HepG2 (cell line): ENCODE results near the gene ERMP1.

ENCODE experiments used
- GLI4 ChIP-seq: sonication (generic); formaldehyde crosslinking; IDR thresholded peaks from 2 replicates; pipeline ENCODE4 v1.5.1; 2020; ENCODE audit warnings: missing genetic modification reagents, mild to moderate bottlenecking, moderate library complexity, borderline replicate concordance
- POLR2A ChIP-seq, 2 experiments: IDR thresholded peaks; 2 replicates each; pipeline ENCODE4 v1.6.1; 2011; ENCODE audit warnings: low read depth in 2 of 2, low read length in 2 of 2, mild to moderate bottlenecking in 1 of 2, moderate library complexity in 1 of 2; ENCODE audit not compliant: insufficient read depth in 1 of 2
- POLR2AphosphoS5 ChIP-seq: IDR thresholded peaks from 2 replicates; pipeline ENCODE4 v1.6.1; 2012; ENCODE audit warnings: low read depth, low read length
- TF ChIP-seq, protein P1 (sequence below): sonication (generic); formaldehyde crosslinking; IDR thresholded peaks from 2 replicates; pipeline ENCODE4 v1.5.1; 2020; ENCODE audit warnings: mild to moderate bottlenecking, missing genetic modification reagents, borderline replicate concordance

DNA sequence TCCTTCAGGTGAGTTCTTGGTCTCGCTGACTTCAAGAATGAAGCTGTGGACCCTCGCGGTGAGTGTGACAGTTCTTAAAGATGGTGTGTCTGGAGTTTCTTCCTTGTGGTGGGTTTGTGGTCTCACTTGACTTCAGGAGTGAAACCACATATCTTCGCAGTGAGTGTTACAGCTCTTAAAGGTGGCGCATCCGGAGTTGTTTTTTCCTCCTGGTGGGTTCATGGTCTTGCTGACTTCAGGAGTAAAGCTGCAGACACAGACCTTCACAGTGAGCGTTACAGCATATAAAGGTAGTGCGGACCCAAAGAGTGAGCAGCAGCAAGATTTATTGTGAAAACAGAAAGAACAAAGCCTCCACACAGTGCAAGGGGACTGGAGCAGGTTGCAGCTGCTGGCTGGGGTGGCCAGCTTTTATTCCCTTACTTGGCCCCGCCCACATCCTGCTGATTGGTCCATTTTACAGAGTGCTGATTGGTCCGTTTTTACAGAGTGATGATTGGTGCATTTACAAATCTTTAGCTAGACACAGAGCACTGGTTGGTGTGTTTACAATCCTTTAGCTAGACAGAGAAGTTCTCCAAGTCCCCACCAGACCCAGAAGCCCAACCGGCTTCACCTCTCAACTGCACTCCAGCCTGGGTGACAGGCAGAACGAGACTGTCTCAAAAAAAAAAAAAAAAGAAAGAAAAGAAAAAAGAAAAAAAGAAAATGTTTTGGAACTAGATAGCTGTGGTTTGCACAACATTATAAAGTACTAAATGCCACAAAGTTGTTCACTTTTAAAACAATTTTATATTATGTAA is 9.1 kb upstream of the ERMP1 start:
- TF ChIP-seq GLI4 (CRISPR knock-in tag): no peak
- TF ChIP-seq, protein P1, sequence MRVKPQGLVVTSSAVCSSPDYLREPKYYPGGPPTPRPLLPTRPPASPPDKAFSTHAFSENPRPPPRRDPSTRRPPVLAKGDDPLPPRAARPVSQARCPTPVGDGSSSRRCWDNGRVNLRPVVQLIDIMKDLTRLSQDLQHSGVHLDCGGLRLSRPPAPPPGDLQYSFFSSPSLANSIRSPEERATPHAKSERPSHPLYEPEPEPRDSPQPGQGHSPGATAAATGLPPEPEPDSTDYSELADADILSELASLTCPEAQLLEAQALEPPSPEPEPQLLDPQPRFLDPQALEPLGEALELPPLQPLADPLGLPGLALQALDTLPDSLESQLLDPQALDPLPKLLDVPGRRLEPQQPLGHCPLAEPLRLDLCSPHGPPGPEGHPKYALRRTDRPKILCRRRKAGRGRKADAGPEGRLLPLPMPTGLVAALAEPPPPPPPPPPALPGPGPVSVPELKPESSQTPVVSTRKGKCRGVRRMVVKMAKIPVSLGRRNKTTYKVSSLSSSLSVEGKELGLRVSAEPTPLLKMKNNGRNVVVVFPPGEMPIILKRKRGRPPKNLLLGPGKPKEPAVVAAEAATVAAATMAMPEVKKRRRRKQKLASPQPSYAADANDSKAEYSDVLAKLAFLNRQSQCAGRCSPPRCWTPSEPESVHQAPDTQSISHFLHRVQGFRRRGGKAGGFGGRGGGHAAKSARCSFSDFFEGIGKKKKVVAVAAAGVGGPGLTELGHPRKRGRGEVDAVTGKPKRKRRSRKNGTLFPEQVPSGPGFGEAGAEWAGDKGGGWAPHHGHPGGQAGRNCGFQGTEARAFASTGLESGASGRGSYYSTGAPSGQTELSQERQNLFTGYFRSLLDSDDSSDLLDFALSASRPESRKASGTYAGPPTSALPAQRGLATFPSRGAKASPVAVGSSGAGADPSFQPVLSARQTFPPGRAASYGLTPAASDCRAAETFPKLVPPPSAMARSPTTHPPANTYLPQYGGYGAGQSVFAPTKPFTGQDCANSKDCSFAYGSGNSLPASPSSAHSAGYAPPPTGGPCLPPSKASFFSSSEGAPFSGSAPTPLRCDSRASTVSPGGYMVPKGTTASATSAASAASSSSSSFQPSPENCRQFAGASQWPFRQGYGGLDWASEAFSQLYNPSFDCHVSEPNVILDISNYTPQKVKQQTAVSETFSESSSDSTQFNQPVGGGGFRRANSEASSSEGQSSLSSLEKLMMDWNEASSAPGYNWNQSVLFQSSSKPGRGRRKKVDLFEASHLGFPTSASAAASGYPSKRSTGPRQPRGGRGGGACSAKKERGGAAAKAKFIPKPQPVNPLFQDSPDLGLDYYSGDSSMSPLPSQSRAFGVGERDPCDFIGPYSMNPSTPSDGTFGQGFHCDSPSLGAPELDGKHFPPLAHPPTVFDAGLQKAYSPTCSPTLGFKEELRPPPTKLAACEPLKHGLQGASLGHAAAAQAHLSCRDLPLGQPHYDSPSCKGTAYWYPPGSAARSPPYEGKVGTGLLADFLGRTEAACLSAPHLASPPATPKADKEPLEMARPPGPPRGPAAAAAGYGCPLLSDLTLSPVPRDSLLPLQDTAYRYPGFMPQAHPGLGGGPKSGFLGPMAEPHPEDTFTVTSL (CRISPR knock-in tag): no peak
- TF ChIP-seq POLR2A (IDR thresholded peaks at IDR 0.05; ENCODE audit: insufficient read depth in 1 of 2, low read depth in 2 of 2, low read length in 2 of 2): no peak
- TF ChIP-seq POLR2AphosphoS5: no peak
